ENCODE data around the gene RDH13.
"Not testable (repeated sequence)": the region's sequence is repeated elsewhere in the genome, so short reads cannot be mapped to it uniquely, and the experiment has no call there.

RDH13 gene

DNA sequence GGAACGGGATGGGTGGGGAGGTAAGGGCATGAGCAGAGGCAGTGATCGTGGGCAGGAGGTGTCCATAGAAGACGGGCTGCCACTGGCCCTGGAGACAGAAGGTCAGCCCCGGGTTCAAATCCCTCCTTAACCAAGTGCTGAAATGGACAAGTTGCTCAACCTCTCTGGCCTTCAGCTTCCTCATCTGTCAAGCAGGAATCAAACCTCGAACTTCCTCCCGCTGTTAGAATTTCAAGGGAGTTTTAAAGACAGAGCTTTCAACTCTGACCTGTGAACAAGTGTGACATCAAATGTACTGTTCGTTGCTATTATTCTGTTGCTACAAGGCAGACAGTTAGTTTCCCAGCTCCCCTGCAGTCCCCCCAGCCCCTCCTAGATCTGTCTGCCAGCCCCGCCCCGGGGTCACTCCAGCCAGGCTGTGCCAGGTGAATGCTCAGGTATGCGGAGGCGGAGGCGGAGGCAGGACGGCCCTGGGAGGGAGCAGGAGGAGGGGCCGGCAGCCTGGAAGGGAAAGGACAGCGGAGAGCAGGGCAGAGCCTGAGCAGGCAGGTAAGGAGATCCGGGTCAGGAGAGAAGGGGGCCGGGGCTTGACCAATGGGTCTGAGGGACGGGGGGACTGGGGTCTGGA, 12.5 kb upstream of the RDH13 start, which contains the start of gene EPS8L1:
EPS8L1 (plus strand) TSS at position 499 of the 628 bp plus-strand sequence. CDS start 576 bp downstream, outside the sequence.
- DNase-seq = no peak

DNA sequence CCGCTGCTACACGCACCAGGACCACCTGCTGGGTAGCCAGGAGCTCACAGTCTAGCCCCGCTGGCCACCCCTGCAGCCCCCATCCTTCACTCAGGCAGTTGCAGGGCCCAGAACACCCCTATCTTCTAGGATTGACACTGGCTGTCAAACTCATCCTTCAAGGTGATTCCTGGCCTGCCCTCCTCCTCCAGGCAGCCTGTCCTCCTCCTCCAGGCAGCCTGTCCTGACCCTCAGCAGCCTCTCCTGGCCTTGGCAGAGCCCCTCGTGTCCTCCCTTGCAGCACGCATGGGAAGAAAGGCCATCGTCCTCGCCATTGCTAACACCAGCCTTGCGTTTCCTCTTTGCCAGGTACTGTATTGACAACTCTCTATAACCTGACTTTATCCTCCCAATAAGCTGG, 9.0 kb upstream of the RDH13 start:
- DNase-seq = no peak

DNA sequence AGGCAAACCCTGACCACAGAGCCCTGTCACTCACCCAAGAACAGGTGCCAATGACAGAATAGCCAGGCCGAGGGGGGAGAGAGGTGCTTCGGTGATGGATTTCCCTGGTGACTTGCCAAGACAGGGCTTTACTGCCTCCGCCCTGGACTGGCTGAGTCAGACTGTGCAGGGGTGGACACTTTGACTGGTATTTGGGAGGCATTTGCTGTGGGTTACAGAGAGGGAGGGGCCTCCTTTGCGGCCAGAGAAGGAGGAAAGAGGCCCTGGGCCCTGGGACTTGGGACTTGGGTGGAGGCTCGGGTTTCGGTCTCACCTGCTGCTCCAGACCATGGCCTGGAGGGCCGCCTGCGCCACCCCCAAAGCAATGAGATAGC, 8.2 kb upstream of the RDH13 start:
- no peak for DNase-seq

DNA sequence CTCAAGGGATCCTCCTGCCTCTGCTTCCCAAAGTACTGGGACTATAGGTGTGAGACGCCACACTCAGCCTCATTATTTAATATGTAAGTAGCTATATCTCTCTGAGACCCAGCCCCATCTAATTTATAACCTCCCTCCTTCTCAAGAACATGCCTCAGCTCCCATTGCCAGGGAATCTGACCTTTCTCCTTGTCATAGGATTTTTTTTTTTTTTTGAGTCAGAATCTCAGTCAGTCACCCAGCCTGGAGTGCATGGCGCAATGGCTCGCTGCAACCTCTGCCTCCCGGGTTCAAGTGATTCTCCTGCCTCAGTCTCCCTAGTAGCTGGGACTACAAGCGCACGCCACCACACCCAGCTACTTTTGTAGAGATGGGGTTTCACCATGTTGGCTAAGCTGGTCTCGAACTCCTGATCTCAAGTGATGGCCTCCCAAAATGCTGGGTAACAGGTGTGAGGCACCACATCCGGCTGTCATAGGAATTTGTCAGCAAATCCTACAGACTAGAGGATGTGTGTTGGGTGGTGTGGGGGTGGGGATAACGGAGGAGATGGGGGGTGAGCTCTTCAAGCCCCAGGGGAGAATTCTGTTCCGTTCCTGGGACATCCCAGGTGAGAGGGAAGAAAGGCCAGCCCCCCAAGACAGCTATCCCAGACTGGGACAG, 7.6 kb upstream of the RDH13 start:
- no peak for DNase-seq

DNA sequence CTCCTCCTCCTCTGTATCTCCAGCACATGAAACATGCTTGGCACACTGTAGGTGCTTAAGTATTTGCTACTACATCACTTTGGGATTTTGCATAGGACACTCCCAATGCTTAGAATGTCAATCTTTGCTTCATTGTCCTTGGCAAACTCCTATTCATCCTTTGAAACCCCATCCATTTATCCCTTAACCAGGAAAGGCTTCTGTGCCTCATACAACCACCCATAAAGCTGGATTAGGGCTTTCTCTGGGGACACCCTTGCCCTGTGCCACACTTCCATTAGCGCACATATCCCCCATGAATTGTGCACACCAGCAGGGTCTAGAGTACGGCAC, 6.9 kb upstream of the RDH13 start:
- no peak for DNase-seq

DNA sequence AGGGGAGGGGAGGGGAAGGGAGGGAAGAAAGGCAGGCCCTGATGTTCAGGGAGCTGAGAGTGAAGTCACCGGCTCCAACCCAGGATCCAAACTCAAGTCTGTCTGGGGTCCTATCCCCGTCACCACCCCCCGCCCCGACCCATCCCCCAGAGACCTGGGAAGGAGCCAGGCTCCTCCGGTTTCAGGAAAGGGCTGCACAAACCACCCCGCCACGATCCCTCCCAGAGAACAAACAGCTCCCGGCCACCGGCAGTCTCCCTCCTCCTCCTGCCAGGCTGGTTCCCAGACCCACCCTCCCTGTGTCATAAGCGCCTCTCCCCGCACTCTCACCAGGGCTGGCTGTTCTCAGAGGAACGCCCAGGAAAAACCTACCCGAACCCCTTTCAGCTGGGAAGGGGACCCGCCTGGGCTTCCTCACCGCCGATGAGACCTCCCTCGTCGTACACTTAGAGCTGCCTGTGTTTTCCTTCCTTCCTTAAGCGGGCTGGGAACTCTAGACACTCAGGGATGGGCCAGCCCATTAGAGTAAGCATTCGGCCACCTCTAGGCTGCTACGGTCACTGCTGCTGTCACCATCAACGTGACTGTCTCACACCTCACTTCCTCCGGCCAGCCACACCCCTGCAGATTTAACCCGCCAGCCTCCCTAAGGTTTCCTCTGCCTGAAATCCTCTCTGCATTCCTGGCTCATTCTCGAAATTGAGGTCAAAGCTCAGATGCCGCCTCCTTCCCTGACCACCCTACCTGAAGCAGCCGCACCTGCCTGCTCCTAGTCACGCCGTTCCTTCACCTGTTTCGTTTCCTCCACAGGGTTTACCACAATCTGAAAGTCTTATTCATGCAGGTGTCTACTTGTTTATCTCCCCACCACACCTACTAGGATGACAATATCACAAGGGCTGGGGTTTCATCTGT, 6.3 kb upstream of the RDH13 start:
- no peak for DNase-seq

DNA sequence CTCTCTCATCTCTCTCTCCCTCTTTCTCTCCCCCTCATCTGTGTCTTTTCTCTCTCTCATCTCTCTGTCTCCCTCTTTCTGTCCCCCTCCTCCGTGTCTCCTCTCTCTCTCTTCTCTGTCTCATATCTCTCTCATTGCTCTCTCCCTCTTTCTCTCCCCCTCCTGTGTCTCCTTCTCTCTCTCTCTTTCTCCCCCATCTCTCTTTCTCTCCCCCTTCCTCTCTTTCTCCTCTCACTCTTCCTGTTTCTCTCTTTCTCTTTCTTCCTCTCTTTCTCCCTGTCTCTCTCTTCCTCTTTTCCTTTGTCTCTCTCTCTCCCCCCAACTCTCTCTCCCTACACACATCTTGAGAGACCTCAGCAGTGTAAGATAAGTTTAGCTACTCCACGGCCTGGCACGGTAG, 4.9 kb upstream of the RDH13 start:
- no peak for DNase-seq

DNA sequence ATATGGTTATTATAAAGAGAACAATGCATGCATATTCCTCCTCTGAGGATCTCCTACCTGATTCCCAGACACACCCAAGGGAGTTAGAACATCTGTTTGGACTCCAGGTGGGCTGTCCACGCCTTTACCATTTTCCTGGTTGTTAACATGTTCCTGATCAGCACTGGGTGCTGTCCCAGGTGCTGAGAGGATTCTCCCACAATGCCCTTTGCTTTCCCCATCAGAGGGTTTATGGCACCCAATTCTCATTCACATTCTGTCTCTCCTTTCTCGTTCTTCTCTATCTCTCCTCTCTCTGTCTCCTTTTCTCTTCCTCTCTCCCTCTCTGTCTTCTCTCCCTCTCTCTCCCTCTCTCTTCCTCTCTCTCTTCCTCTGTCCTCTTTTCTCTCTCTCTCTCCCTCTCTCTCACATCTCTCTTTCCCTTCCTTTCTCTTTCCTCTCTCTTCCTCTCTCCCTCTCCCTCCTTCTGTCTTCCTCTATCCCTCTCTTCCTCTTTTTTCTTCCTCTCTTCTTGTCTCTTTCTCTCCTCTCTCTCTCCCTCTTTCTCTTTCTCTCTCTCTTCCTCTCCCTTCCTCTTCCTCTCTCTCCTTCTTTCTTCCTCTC, 3.3 kb upstream of the RDH13 start:
- DNase-seq = no peak

DNA sequence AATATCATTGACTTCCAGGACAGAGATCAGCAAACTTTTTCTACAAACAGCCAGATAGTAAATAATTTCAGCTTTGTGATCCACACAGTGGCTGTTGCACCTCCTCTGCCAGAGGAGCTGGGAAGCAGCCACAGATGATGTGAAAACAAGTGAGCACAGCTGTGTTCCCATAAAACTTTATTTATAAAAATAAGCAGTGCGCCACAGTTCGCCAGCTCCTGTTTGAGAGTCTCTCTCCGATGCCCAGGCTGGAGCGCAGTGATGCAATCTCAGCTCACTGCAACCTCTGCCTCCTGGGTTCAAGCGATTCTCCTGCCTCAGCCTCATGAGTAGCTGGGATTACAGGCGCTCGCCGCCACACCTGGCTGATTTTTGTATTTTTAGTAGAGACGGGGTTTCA, 2.6 kb upstream of the RDH13 start:
- not testable (repeated sequence) for DNase-seq

DNA sequence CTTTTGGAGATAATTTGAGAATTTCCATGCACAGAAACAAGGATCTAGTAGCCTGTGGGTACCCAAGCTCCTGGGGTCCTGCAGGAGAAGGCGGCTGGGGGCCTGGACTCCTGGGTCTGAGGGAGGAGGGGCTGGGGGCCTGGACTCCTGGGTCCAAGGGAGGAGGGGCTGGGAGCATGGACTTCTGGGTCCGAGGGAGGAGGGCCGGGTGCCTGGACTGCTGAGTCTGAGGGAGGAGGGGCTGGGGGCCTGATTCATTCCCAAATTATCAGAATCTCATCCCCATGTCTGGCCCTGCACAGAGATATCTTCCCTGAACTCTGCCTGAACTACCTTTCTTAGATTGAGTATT, 520 bp upstream of the RDH13 start:
- DNase-seq = no peak

DNA sequence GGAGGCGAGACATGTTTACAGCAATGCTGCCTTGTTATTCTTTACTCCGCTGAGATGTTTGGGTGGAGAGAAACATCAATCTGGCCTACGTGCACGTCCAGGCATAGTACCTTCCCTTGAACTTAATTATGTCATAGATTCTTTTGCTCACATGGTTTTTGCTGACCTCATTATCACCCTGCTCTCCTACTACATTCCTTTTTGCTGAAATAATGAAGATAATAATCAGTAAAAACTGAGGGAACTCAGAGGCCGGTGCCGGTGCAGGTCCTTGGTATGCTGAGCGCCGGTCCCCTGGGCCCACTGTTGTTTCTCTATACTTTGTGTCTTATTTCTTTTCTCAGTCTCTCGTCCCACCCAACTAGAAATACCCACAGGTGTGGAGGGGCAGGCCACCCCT, 2.7 kb downstream of the RDH13 start:
- DNase-seq = not testable (repeated sequence)

DNA sequence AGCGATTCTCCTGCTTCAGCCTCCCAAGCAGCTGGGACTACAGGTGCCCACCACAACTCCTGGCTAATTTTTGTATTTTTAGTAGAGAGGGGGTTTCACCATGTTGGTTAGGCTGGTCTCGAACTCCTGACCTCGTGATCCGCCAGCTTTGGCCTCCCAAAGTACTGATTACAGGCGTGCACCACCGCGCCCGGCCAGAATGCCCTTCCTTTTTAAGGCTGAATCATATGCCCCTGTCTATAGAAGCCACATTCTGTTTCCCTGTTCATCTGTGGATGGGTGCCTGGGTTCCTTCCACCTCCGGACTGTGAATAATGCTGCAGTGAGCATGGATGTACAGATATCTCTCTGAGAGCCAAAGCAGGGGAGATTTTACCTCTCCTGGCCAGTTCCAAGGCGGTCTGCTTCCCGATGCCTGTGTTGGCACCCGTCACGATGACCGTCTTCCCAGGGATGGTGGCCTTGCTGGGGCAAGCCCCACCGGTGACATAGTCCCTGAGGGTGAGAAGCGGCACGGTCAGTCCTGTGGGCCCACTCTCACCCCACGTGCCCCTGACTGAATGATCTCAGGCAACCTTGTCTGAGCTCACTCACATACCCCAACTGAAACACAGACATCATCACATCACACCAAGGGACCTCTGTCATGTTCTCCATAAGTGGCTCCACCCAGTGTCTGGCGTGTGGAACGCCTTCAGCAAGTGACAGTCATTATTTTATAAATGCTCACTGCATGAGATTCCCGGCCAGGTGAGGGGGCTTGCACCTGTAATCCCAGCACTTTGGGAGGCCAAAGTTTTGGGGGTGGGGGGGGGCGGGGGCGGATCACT, 4.0 kb downstream of the RDH13 start:
- DNase-seq = no peak

DNA sequence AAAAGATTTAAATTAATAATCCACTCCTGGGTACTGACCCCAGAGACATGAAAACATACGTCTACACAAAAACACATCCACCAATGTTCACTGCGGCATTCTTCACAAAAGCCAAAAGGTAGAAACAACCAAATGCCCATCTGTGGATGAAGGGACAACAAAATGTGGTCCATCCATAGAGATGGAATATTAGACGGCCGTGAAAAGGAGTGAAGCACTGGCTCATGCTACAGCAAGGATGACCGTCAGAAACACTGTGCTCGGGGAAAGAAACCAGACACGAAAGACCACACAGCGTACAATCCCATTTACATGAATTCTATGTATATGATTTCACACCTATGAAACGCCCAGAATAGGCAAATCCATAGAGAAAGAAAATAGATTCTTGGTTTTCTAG, 6.1 kb downstream of the RDH13 start:
- DNase-seq = no peak

DNA sequence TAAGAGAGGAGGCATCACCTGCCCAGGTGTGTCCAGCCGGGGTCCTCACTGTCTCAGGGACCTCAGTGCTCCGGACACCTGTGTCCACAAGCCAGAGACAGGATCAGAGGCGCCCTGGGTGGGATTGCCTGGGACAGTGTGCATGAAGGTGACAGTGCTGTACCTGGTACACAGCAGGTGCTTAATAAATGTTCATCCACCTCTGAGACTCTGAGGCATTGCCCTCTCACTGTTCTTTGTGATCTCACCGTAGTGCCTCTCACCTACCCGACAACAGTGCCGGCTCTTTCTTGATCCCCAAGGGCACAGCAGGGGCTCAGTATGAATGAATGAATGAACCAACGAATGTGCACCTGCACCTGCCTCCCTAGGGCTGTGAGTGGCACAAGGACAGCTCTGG, 9.2 kb downstream of the RDH13 start:
- no peak for DNase-seq

DNA sequence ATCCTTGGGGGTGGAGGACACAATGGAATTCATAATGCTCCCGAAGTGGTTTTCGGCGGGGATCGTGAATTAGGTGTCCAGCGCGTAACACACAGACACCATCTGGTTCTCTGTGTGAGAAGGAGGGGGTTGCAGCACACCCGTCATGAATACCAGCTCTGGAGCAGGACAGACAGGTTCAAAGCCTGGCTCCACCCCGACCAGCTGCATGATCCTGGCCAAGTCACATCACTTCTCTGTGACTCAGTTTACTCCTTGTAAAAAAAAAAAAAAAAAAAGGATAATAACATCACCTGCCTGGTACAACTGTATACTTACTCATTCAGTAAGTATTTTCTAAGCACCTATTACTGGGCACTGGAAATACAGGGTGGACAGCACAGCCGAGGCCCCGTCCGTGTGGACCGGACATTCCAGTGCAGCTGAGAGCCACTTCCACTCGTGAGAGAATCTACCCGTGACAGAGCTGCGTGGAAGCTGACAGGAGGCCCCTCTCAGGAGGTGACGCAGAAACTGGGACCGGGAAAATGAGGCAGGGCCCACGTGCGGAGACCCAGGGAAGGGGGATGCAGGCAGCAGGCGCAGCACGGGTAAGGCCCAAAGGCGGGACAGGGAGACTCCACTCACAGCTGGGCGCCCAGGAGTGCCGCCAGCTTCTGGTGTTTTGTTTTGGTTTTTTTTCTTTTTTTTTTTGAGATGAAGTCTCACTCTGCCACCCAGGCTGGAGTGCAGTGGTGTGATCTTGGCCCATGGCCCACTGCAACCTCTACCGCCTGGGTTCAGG, 12.0 kb downstream of the RDH13 start:
- no peak for DNase-seq

DNA sequence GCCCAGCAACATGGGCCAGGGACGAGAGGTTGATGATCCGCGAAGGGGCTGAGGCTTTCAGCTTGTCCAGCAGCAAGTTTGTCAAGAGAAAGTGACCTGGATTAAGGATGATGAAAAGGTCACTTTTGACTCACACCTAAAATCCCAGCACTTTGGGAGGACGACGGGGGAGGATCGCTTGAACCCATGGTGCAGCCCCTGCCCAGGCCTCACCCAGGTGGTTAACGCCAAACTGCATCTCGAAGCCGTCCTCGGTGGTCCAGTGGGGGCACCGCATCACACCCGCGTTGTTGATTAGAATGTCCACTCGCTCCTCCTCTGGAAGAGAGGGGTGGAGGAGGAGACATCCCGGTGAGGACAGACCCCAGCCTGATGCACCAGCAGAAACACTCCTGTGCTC, 14.5 kb downstream of the RDH13 start:
- DNase-seq = no peak

DNA sequence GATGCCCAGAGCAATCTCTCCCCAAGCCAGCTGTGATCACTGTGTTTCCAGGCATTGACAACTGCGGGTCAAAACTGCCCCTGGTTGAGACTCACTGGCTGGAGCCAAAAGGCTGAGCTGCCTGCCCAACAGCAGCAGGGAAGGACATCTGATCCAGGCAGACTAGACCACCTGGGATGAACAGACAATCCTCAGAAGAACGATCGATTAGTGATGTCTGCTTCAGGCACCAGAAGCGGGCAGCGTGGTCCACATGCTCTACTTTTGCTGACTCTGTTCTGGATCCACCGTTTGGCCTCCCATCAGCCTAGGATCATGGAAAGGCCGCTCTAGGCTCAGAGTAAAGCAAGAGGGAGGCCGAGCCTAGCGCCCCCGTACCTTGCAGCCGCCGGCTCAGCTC, 15.0 kb downstream of the RDH13 start:
- no peak for DNase-seq

DNA sequence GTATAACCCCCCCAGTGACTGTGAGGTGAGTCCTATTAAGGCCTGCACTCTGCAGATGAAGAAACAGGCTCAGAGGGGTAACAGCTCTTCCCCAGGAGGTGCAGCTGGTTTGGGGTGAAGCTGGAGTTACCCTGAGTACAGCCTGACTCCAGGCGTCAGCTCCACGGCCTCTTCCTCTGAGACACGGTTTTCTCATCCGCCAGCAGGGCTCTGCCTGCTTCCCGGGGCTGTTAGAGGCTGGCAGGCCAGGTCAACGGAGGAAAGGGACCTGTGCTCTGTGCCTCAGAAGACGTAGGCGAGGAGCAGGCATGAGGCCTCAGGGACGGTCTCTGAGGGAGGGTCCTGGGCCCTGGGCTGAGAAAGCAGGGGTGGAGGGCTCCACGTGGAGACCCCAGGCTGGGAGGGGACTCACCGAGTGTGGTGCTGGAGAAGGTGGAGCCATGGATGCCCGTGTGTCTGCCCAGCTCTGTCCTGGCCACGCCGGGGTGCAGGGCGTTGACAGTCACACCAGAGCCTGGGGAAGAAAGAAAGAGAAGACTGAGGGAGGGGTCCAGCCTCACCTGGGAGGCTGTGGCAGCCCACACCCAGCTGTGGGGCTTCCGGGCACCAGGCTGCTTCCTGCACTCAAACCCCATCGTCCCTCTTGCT, 15.8 kb downstream of the RDH13 start:
- DNase-seq = no peak

DNA sequence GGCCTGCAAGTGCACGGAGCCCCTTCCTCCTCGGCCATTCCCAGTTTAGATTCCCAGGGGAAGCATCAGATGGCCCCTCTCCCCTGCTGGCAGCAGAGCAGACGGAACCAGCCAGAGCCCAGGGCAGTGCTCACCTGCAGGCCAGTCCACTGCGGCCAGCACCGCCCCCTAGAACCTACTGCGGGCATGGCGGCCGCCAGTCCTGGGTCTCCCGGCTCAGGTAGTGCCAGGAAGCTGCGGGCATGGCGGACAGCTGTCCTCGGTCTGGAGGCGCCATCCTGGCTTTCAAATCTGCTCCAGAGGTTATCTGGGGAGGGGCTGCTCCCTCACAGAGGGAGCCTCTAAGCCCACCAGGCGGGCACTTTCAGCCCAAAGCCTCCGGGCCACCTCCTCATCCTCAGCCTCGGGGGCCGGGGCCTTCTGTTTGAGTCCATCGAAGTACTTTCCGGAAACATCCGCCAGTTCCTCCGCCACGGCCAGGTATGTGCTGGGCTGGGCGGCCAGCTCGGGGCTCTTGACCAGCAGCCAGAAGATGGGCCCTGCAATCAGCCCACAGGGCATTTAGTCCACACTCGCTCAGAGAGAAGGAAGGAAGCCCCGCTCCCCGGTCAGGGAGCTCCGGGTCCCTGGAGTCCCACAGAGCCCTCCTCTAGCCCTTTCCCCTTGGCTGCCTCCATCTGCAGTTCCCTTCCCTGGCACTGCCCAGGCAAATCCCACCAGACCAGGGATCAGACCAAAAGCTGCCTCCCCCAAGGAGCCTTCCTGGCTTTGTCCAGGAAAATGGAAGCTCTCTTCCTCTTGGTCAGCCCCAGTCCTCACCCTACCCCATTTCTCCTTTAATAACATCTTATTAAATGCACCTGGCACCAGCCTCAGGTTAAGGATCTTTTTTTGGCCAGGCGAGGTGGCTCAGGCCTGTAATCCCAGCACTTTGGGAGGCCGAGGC, 17.9 kb downstream of the RDH13 start:
- DNase-seq = no peak

DNA sequence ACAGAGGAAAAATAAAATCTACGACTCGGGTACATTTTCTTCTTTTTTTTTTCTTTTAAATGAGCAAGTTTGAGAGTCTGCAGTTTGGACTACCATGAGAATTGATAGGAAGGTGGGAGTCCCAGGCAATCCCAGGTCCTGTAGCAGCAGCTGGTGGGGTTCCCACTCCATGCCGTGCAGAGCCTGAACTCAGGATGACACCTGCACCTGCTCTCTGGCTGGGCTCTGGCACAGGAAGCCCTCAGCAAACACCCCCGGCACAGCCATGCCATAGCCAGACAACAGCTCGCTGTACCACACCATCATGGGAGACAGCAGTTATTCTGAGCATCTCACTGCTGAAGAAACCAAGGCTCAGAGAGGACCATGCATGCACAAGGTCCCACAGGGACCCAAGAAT, 18.7 kb downstream of the RDH13 start:
- no peak for DNase-seq

Measured in CD4-positive, alpha-beta T cell treated with Interleukin-10 for 1 hour (primary cell).